DOHH2 (cell line): ENCODE results near the gene ARL8B.
"Not testable (repeated sequence)": the region's sequence is repeated elsewhere in the genome, so short reads cannot be mapped to it uniquely, and the experiment has no call there.

Source experiments
- H3F3A ChIP-seq: fragments of 200-600 bp; sonication (generic), shearing (Covaris generic); 2 replicates; pipeline ENCODE4 v1.6.0; 2016; ENCODE audit warnings: antibody characterized with exemption, mild to moderate bottlenecking; ENCODE audit not compliant: control insufficient read depth, insufficient read depth
- H3K27ac ChIP-seq: fragments of 200-600 bp; sonication (generic); 2 replicates; pipeline ENCODE4 v1.5.1; 2014; ENCODE audit warnings: low read depth, mild to moderate bottlenecking, low read length, moderate library complexity
- H3K27me3 ChIP-seq: fragments of 200-600 bp; sonication (generic); 2 replicates; pipeline ENCODE4 v1.6.1; 2014; ENCODE audit warnings: mild to moderate bottlenecking, low read length, mixed read lengths; ENCODE audit not compliant: control insufficient read depth
- H3K36me3 ChIP-seq: fragments of 200-600 bp; sonication (generic); 2 replicates; pipeline ENCODE4 v1.6.1; 2014; ENCODE audit warnings: mild to moderate bottlenecking, low read length, moderate library complexity, mixed read lengths; ENCODE audit not compliant: control insufficient read depth
- H3K4me1 ChIP-seq: fragments of 200-600 bp; sonication (generic); 2 replicates; pipeline ENCODE4 v1.6.1; 2014; ENCODE audit warnings: mild to moderate bottlenecking, low read length, mixed read lengths; ENCODE audit not compliant: control insufficient read depth
- H3K4me2 ChIP-seq: fragments of 200-600 bp; sonication (generic); 2 replicates; pipeline ENCODE4 v1.6.0; 2014; ENCODE audit warnings: mild to moderate bottlenecking, low read length, moderate library complexity
- H3K4me3 ChIP-seq: fragments of 200-600 bp; sonication (generic); 2 replicates; pipeline ENCODE4 v1.5.1; 2014; ENCODE audit warnings: mild to moderate bottlenecking, low read length, mixed read lengths
- H3K79me2 ChIP-seq: fragments of 200-600 bp; sonication (generic); 2 replicates; pipeline ENCODE4 v1.6.1; 2014; ENCODE audit warnings: mild to moderate bottlenecking, low read length, mixed read lengths; ENCODE audit not compliant: control insufficient read depth
- H3K9me2 ChIP-seq: fragments of 200-600 bp; sonication (generic); replicated peaks from 2 replicates; pipeline ENCODE4 v1.6.1; 2014; ENCODE audit warnings: mild to moderate bottlenecking, low read length, mixed read lengths; ENCODE audit not compliant: control insufficient read depth
- H3K9me3 ChIP-seq: fragments of 200-600 bp; sonication (generic); 2 replicates; pipeline ENCODE4 v1.6.1; 2014; ENCODE audit warnings: antibody characterized with exemption, low read length, mixed read lengths; ENCODE audit not compliant: control insufficient read depth, insufficient read depth
- H4K20me1 ChIP-seq: fragments of 200-600 bp; sonication (generic); 2 replicates; pipeline ENCODE4 v1.6.0; 2014; ENCODE audit warnings: low read depth, mild to moderate bottlenecking, antibody characterized with exemption, low read length, moderate library complexity; ENCODE audit not compliant: control insufficient read depth, insufficient read depth
- EZH2phosphoT487 ChIP-seq: fragments of 200-600 bp; sonication (generic); IDR thresholded peaks from 2 replicates; pipeline ENCODE4 v1.6.1; 2017; ENCODE audit warnings: borderline replicate concordance, mild to moderate bottlenecking, antibody characterized with exemption, low read length, moderate library complexity, mixed read lengths
- TF ChIP-seq, protein P1 (sequence below): fragments of 200-600 bp; sonication (generic); IDR thresholded peaks from one replicate; pipeline ENCODE4 v1.5.1; 2014; ENCODE audit warnings: antibody characterized with exemption, mild to moderate bottlenecking, low read depth, low read length; ENCODE audit not compliant: poor library complexity, severe bottlenecking

Gene ARL8B

DNA sequence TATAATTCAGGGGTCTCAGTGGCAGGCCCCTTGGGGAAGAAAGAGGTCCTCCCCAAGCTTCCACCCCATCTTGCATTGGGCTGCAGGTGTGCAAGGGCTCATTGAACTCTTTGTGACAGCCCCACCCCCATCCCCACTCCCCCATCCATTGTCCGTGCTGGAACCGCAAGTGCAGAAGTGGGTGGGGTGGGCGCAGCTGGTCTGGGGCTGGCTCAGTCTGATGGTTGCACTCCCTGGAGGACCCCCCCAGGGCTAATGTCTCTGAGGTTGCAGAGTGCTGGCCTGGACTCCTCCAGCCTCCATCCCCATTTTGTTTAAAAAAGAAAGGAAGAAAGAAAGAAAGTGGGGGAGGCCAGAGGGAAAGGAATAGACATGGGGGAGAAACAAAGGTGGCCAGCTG is 42.3 kb upstream of the ARL8B start:
- H3K27me3 ChIP-seq = no peaks in the 10 kb centered on the region
- TF ChIP-seq, protein P1, sequence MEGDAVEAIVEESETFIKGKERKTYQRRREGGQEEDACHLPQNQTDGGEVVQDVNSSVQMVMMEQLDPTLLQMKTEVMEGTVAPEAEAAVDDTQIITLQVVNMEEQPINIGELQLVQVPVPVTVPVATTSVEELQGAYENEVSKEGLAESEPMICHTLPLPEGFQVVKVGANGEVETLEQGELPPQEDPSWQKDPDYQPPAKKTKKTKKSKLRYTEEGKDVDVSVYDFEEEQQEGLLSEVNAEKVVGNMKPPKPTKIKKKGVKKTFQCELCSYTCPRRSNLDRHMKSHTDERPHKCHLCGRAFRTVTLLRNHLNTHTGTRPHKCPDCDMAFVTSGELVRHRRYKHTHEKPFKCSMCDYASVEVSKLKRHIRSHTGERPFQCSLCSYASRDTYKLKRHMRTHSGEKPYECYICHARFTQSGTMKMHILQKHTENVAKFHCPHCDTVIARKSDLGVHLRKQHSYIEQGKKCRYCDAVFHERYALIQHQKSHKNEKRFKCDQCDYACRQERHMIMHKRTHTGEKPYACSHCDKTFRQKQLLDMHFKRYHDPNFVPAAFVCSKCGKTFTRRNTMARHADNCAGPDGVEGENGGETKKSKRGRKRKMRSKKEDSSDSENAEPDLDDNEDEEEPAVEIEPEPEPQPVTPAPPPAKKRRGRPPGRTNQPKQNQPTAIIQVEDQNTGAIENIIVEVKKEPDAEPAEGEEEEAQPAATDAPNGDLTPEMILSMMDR = no peak
- no peak for TF ChIP-seq EZH2phosphoT487
- no peaks in the 10 kb centered on the region for H3F3A ChIP-seq
- H3K9me2 ChIP-seq = no peaks in the 10 kb centered on the region
- H3K27ac ChIP-seq = no peak overlapping the region
- no peak overlapping the region for H3K4me3 ChIP-seq
- no peaks in the 10 kb centered on the region for H3K79me2 ChIP-seq
- H3K4me1 ChIP-seq = no peaks in the 10 kb centered on the region
- no peaks in the 10 kb centered on the region for H3K9me3 ChIP-seq
- no peaks in the 10 kb centered on the region for H4K20me1 ChIP-seq
- no peaks in the 10 kb centered on the region for H3K36me3 ChIP-seq
- H3K4me2 ChIP-seq = no peak overlapping the region

DNA sequence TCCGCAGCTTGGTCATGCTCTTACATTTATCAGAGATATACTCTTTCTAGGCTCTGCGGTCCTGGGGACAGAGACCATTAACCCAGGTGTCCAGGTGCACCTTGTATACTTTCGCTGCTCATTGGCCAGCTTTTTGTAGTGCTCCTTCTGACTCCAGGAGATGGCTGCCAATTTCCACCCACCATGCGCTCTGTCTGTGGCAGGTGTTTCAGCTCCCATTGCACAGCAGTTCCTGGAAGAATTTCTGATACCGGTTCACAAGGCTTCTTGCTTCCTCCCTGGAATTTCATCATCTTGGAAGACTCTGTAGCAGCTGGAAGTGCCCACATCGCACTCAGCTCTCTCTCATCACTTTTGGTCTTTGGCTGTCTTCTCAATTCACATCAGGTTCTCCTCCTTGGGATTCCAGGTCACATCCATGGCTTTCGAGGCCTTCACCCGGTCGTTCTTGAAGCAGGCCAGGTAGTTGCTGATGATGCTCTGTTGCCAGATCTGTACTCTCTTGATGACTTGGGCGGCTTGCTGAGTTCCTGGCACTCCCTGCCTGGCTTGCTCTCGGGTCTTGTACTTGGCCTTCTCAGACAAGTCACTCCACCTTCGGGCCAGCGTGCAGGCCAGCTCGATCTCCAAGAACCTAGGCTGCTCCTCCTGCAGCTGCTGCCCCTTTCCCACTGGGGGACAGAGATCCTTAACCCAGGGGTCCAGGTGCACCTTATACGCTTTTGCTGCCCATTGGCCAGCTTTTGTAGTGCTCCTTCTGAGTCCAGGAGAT is 41.1 kb upstream of the ARL8B start:
- H3K79me2 ChIP-seq = no peaks in the 10 kb centered on the region
- no peaks in the 10 kb centered on the region for H3K27me3 ChIP-seq
- TF ChIP-seq EZH2phosphoT487 = no peak
- TF ChIP-seq, protein P1 = no peak
- H3K9me3 ChIP-seq = no peaks in the 10 kb centered on the region
- no peak overlapping the region for H3K4me2 ChIP-seq
- H3K36me3 ChIP-seq = no peaks in the 10 kb centered on the region
- no peaks in the 10 kb centered on the region for H3K4me1 ChIP-seq
- no peaks in the 10 kb centered on the region for H3F3A ChIP-seq
- H3K9me2 ChIP-seq = no peaks in the 10 kb centered on the region
- H4K20me1 ChIP-seq = no peaks in the 10 kb centered on the region
- H3K27ac ChIP-seq = no peak overlapping the region
- H3K4me3 ChIP-seq = no peak overlapping the region

DNA sequence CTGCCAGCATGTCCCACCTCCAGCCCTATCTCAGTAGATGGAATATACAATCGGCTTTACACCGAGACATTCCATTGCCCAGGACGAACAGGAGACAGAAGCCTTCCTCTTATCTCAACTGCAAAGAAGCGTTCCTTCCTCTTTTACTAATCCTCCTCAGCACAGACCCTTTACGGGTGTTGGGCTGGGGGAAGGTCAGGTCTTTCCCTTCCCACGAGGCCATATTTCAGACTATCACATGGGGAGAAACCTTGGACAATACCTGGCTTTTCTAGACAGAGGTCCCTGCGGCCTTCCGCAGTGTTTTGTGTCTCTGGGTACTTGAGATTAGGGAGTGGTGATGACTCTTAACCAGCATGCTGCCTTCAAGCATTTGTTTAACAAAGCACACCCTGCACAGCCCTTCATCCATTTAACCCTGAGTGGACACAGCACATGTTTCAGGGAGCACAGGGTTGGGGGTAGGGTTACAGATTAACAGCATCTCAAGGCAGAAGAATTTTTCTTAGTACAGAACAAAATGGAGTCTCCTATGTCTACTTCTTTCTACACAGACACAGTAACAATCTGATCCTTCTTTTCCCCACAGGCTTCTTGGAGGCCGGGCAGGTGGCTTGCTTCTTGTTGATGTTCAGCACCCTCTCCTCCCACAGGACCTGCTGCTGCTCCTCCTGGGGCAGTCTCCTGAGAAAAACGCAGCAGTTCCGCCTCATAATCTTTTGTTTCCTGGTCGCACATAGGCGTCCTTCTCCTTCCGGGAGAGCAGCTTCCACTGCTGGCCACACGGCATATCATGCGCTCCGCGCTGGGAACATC is 39.9 kb upstream of the ARL8B start:
- not testable (repeated sequence) for H3K4me1 ChIP-seq, H3K36me3 ChIP-seq

DNA sequence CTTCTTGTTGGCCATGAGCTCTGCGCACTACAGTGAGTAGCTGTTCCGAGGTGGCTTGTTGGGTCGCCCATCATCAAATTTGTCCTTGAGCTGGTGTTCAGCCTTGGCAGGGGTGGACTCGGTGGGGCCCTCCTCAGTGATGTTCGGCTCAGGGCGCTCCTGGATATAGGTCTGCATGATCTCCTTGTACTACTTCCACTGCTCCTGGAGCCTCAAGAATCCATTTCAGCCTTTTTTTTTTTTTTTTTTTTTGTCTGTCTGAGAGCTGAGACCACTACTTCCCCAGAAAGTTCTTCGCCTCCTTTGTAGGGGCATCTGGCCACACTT is 39.3 kb upstream of the ARL8B start:
- H3K27me3 ChIP-seq = peaks cover 7% of the 10 kb centered on the region; the same call in 1 of the 2 replicates
- no peaks in the 10 kb centered on the region for H3K4me1 ChIP-seq
- H3K79me2 ChIP-seq = no peaks in the 10 kb centered on the region
- no peak overlapping the region for H3K27ac ChIP-seq
- no peaks in the 10 kb centered on the region for H3F3A ChIP-seq
- TF ChIP-seq EZH2phosphoT487 = no peak
- TF ChIP-seq, protein P1 = no peak
- no peak overlapping the region for H3K4me3 ChIP-seq
- H3K36me3 ChIP-seq = no peaks in the 10 kb centered on the region
- no peak overlapping the region for H3K4me2 ChIP-seq
- no peaks in the 10 kb centered on the region for H3K9me3 ChIP-seq
- H4K20me1 ChIP-seq = no peaks in the 10 kb centered on the region
- no peaks in the 10 kb centered on the region for H3K9me2 ChIP-seq

More for the DNA sequence above, 39.9 kb upstream of the ARL8B start:
- H3K27me3 ChIP-seq, H4K20me1 ChIP-seq, H3K27ac ChIP-seq, H3K79me2 ChIP-seq, H3K9me3 ChIP-seq, H3K4me2 ChIP-seq, H3K9me2 ChIP-seq, H3F3A ChIP-seq, H3K4me3 ChIP-seq: not testable (repeated sequence)
